HT1080 (cell line): ENCODE measurements around the gene TMEM215. TPM values are rescaled to one million over a fixed set of nuclear protein-coding genes. Genes with fewer than 3 reads are reported as not detected.

ENCODE experiments used
- DNase-seq: peaks from one replicate; pipeline ENCODE4 v3.0.0-alpha.2; 2015; ENCODE audit warnings: low read depth
- small RNA-seq: library from RNA; depleted of rRNA; stranded (forward); fragments of <200 nt; gene quantifications from one replicate; pipeline ENCODE3, GENCODE V24; 2014
- total RNA-seq: library from RNA; depleted of rRNA; stranded (reverse); fragments of >200 nt; shearing (Covaris generic); gene quantifications from 2 replicates; pipeline ENCODE4 v1.2.3, GENCODE V29; 2014; rRNA removed

TMEM215 gene
- total RNA-seq, 1 experiment from 2014 or later = not detected

DNA sequence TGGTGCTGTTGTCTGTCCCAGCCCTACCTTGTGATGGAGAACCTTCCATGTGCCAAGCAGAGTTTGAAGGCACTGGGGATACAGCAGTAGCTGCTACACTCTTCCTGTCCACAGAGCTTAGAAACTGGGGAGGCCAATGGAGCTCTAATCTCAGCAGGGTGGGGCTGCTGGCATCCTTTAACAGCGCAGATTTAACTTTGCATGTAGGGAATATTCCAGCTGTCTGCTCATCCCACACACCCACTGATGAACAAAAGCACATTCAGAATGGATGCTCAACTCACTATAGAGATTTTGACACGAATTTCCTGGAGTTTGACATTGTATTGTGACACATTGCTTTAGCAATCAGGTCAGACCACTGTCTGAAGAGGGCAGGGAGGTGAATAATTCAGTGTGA lies 49.0 kb downstream of the TMEM215 start:
- DNase-seq = no peak

Small RNAs within 50 kb of the gene (small RNA-seq; reads per million reads assigned to genes)
- not detected for gene RF00019

Other genes with a start within 250 kb of the TMEM215 start
- 9.2 and 12.1 TPM in 2 replicates for gene SMIM27, start 231.2 kb upstream of the TMEM215 start, total RNA-seq
- 20.8 and 27.0 TPM in 2 replicates for gene TOPORS, start 231.0 kb upstream of the TMEM215 start, total RNA-seq
- gene NDUFB6, start 210.4 kb upstream of the TMEM215 start, total RNA-seq = 101 and 142 TPM in 2 replicates
- not detected in 2 replicates for gene TAF1L, start 147.9 kb upstream of the TMEM215 start, total RNA-seq
- 46.1 and 48.8 TPM in 2 replicates for gene APTX, start 218.1 kb downstream of the TMEM215 start, total RNA-seq
- gene DNAJA1, start 241.7 kb downstream of the TMEM215 start, total RNA-seq = 185 and 211 TPM in 2 replicates